Measurements from ENCODE around the gene ZBTB22.
"Not testable (repeated sequence)": the region's sequence is repeated elsewhere in the genome, so short reads cannot be mapped to it uniquely, and the experiment has no call there.

The ZBTB22 gene

DNA sequence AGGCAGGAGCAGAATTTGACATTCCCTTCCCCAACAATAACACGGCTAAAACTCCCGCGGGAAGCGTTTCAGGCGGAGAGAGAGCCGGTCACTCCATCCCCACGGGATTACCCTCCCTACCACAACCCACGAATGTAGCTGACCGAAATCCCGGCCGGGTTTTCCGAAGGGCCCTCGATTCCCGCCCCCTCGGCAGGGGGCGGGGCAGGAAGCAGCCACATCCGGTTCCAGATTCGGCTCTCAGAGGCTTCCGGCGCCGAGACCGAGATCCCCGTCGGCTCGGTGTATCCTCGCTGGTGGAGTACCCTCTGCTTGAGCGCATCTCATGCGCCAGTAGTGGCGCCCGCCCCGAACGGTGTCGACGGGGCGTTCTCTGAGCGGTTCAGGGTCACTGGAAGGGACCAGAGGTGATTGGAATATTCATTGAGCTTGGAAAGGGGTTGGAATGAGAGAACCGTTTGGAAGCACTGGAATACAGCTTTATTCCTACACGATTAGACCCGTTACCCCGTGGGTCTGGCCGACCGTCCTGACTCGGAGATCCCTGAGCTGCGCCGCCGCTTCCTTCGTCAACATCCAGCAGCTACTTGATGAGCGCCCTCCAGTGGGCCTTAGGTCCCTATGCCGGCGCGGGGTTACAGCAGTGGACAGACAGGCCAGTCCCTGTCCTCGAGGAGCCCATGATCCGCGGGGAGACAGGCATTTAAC, 18.2 kb downstream of the ZBTB22 start:
- peak; percentile 88 for DNase-seq

DNA sequence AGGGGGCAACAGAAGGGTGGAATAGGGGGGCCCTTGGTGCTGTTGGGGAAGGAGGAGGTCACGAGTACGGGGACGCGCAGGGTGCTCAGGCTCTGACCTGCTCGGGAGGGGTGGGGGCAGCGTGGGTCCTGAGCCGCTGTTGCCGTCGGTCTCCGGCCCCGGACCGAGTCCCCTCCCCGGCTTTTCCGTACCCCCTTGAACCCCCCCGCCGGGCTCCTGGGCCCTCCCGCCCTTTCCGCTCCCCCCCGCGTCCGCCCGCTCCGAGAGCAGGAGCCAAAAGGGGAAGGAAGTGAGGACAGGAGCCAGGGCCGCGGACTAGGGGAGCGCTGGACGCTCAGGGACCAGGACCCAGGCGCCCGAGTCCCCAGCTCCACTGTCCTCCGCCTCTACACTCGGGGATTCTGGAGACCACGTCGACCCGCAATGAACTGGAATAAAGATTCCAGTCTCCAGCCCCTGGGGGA, 18.7 kb downstream of the ZBTB22 start, which contains the start of gene RGL2:
RGL2 (minus strand) TSS at position 170 of the 464 bp plus-strand sequence. CDS start 332 bp downstream, outside the sequence.
- peak; percentile 48 for DNase-seq

DNA sequence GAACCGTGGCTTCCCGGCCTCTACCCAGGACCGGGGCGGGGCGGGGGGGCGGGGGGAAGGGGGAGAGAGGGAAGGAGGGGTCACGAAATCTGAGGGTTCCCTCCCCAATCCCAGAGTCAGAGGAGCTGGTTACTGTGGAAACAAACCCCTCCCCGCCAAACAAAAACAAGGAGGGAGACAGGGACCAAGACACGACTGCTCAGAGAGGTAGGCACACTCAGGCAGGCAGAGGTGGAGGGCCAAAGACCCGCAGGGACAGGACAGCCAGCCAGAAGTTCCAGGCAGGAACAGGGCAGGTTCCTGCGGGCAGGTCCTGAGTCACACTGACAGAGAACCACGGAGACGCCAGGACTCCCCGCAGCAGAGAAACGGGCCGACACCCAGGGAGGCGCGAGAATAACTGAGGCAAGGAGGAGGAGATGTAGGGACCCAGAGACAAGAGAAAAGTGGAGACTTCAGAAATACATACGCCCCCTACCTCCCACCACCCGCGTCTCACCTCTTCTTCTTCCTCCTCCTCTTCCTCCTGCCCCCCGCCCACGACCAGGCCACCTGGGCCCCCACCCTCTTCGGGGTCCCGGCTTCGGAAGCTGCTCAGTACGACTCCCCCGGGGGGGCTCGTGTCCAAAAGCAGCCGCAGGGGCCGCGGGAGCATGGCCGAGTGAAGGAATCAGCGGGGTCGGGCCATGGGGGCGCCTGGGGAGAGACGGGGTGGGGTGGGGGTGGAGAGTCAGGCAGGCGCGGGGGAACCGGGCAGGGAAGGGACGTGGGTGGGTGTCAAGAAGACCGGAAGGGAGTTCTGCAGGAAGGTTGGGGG, 19.4 kb downstream of the ZBTB22 start:
- DNase-seq: peak; percentile 55

DNA sequence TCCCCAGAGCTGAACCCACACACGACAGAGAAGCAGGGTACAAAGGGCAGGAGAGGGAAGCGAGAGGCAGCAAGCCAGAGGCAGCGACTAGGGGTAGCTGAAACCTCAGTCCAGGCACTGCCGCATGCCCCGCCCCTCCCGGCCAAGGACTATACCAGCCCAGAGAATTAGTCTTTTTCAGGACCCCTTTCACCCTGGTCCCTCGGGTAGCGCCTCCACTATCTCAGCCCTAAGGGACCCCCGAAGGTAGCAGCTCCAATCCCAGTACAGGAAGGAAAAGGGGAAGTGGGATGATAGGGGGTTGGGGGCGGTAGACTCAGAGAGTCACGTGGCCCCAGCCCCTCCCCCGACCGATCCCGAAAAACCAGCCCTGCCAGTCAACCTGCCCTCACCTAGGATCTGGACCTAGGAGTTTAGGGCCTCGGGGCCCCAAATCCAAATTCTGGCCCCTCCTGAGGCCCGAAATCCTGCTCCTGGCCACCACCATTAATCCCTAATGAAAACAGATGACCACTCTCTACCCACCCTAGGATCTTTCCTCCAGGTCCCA, 20.1 kb downstream of the ZBTB22 start:
- no peak for DNase-seq

DNA sequence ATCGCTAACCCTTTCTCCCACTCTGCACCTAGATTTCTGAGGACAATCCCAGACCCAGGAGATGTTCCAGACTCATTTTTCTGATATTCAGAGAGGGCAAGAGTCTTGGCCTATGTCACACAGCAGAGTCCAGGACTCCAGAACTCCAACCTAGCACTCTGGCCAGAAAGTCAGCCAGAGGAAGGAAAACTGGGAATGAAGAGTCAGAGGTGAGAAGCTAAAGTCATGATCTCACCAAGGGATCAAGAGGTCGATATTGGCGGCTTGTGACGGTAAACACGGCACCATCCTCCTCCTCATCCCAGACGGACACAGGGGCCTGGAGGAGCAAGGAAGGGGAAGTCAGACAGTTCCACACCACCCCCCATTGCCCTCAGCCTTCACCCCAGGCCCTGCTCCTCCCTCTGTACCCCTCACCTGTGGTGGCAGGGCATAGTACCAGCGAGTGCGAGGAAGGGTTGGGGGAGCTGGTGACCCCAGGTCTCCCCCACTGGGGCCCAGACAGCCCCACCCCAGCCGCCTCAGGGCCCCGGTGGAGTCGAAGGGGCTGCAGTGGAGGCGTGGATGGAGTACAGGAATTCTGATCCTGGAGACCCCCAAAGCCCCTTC, 20.6 kb downstream of the ZBTB22 start:
- DNase-seq: no peak

DNA sequence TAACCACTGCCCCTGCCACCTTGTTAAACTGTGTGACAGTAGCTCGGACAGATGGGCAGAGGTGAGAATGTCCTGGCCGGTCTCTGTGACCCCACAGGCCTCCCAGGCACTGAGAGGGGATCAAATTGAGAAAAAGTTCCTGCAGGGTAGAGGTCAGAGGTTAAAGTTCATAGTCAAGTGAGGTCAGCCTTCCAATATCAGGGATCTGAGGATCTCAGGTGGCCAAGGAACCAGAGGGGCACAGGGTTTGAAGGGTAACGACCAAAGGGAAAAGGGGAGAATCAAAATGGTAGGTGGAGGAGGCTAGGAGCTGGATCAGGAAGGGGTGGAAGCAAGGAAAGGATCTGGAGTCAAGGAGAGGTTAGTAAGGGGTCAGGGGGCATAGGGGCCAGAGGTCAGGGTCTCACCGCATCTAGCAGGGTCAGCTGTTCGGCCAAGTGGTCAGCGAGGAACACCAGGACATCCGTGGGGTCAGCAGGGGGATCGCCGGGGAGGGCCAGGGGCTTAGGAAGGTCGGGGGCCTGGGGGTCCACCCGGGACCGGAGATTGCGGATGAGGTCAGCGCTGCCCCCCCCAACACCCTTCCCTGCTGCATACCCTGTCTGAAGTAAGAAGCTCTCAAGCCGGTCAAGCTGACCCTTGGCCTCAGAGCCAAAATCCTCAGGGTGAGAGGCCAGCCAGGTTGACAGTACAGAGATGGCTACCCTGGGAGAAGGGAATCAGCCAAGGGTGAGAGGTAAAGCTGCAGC, 21.7 kb downstream of the ZBTB22 start:
- DNase-seq: no peak

DNA sequence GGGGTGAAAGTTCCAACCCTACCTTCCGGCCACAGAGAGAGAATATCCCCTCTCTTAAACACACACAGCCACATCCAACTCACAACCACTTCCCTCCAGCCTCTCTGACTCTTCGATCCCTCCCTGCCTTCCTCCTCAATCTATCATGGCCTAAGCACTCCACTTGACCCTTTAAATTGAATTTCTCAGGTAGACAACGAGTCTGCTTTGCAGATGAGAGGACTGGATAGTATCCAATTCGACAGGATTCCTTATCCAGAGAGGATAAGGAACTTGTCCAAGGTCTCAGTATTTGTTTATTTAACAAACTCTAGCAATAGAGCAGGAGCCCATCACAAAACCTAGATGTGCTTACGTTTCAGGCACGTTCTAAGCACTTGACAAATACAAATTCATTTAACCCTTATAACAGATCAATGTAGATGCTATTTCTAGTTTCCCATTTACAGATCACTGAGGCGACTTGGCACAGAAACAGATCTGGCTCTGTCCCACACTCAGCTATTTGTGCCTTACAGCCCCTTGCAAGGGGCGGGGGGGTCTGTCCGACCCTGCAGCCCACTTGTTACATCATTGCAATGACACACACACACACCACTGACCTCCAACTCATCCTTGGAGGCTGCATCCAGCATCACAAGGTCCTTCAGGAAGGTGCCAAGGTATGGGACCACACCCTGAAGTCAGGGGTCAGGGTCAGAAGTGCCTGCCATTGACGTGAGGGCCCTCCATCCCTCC, 23.3 kb downstream of the ZBTB22 start:
- no peak for DNase-seq

DNA sequence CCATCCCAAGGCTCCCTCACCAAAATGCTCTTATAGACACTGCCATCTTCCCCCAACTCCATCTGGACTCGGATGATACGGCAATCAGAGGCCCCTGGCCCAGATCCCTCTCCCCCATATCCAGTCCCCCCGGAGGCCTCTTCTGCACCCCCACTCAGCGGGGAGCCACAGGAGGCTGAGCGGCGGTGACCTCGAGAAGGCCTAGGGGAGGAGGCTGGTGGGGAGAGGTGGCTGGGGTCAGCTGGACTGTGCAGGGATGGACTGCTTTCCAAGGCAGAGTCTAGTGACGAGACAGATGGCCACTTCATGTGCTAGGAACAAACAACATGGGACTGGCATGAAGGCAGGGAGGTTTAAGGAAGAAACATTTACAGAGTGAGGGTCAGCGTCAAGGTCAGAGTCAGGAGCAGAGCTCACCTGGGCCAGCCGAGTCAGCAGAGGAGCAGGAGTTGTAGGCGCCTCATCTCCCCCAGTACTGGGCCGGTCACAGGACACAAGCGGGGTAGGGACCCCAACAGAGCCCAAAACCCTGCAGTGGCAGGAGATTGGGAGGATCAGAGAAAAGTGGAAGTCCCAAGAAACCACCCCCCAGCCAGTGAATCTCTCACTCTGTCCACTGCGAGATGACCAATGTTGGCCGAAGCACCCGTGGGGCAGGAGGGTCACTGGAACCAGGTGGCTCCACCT, 24.4 kb downstream of the ZBTB22 start:
- no peak for DNase-seq

DNA sequence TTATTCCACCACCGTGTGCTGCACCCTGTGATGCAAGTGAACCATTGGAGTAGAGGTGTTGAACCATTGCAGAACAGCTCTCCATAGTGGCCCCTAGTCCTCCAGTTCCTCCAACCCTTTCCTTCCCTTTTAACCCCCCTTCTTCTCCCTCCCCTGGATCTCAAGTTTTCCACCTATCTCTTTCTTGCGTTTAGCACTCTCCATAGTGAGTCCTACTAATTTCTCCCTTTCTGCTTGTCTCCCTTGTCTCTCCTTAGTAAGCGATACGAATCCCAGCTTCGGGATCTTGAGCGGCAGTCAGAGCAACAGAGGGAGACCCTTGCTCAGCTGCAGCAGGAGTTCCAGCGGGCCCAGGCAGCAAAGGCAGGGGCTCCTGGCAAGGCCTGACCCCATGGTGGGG, 27.1 kb downstream of the ZBTB22 start:
- no peak for DNase-seq

DNA sequence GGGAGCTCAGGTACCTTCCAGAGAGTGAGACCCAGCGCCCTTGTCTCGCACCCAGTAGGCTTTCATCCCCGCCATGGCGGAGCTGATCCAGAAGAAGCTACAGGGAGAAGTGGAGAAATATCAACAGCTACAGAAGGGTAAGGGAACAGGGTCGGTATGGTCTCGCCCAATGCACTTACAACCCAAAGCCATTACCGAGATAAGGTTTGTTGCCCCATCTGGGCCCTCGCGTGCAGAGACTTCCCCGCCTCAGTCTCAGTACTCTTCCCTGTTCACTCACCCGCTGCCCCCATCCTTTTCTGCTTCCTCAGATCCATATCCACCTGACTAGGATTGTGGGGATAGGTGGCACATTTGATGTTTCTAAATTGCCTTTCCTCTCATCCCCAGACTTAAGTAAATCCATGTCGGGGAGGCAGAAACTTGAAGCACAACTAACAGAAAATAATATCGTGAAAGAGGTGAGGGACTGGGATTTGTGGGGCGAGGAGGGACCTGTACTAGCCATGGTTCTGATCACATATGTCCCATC, 27.7 kb downstream of the ZBTB22 start:
- DNase-seq: no peak

DNA sequence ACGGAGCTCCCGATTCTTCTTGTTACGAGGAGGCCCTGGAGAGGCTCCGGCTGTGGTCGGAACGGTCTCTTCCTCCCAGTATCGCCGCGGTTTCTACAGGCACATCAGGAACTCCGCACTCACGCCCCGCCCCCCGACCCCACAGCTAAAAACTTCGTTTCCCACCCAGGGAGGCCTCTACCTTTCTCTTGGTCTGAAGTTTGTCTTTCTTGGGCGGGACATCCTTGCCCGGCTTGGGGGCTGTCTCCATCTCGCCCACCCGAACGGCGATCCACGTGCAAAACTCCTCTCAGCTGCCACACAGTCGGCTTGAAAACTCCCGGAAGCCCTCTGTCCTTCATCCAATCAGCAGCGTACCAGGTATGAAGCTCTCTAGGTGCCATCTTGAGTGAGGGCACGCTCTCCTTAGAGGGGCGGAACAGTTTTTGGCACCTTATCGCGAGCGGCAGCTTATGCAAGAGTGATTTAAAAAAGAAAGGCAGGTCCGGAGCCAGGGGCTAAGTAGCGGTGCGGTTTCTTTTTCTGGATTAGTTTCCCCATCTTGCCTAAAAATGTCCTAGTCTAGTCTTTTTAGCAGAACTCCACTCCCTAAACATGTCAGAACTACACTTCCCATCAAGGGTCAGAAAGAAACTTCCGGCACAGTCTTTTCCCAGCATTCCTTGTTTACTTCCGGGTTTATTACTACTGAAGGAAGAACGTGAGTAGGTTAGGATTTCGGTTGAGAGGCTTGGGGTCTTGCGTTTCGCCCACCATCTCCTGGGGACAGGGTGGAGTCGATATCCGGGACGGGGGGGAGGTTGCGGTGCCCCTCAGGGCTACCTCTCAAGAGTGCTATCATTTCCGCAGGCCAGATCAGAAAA, 28.4 kb downstream of the ZBTB22 start, which contains the start of the genes PFDN6 and WDR46:
PFDN6 (plus strand) TSS at position 681 of the 863 bp plus-strand sequence. CDS start 256 bp downstream, outside the sequence.
WDR46 (minus strand) TSS at position 319 of the 863 bp plus-strand sequence; CDS start at position 250, 69 bp downstream.
- peak; percentile 84 for DNase-seq

DNA sequence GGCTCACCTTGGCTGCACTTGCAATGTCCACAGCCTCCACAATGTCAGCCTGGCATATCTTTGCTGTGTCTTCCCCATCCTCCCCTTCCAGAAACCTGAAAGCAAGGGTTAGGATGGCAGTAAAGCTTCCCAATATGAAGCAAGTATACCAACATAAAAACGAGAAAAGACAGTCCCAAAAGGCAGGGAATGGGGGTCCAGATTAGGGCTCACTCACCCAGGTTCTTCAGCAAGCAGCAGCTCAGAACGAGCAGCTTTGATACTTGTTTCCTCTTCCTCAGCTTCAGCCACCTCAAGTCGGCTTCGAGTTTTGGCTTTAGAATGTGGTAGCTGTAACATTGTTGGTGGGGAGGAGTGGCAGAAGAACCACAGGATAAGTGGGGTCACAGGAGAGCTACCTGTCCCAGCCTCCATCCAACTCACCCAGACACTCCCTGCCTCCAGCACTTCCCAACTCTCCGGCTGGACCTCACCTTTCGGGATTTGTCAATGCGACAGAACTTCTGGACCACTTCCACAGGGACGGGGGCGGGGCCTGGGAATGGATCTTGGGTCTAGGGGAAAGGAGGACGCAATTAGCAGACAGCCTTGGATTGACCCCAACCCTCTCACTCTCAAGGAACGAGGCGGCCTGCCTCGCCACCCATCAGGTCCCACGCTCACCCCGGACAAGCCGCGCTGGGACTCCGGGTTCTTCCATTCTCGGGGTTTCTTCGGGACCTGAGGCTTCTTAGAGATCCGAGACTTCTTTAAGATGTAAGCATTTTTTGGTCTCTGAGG, 29.2 kb downstream of the ZBTB22 start:
- DNase-seq: no peak

DNA sequence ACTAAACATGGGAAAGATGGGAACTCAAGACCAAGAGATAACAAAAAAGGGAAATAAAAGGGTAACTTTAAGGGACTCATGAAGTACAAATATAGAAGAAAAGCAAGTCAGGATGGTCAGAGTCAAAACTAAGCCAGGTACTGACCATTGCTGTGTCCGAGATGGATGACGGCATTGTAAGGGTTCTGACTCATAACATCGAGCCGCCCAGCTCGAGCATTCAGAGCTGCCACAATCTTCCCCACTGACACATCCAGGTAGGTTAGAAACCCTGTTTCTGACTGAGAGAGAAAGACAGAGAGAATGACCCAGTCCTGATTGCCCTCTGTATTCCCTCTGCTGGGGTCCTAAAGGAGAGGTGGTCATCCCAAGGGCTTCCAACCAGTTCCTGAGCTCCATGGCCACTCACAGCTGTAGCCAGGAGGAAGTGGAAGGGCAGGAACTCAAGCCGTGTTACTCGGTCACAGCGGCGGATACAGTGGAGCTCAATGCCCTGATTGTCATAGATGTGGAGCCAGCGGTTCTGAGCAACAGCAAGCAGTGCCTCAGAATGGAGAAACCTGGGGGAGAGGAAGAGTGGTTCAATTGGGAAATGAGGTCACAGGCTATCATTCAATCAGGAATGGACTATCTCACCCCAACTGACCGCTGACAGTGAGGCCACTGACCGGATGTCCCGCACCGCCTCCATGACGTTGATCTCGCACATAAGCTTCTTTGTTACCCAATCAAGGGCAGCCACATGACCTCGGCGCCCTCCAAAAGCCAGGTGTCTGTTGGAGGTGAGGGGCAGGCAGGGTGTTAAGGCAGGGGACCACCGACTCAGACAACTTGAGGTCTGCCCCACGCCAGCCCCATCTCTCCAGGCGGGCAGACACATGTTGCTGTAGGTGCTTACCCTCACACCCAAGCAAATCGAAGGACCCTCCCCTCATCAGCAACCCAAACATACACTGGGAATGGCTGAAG, 30.3 kb downstream of the ZBTB22 start:
- DNase-seq: no peak

DNA sequence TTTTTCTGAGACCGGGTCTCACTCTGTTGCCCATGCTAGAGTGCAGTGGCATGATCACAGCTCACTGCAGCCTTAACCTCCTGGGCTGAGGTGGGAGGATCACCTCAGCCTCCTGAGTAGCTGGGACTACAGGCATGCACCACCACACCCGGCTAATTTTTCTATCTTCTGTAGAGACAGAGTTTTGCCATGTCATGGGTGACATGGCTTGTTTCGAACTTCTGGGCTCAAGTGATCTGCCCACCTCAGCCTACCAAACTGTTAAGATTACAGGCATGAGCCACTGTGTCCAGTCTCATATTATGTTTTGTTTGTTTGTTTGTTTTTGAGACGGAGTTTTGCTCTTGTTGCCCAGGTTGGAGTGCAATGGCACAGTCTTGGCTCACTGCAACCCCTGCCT, 32.3 kb downstream of the ZBTB22 start:
- DNase-seq: not testable (repeated sequence)

DNA sequence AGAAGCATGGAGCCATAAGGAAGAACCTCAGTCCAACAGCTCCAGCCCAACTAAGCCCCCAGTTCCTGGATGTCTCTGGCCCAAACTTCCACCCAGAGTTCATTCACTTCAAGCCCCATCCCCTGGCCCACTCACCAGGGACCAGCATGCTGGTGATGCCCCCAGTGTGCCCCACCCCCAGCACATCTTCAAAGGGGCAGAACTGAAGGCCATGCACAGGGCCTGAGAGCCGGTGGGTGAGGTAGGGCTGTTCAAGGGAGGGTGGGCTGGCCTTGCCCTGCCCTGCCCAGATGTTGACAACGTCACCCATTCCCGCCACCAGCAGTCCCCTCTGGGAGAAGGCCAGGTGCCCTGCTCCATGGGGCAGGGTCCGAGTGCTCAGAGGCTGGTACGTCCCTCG, 37.0 kb downstream of the ZBTB22 start:
- DNase-seq: no peak

DNA sequence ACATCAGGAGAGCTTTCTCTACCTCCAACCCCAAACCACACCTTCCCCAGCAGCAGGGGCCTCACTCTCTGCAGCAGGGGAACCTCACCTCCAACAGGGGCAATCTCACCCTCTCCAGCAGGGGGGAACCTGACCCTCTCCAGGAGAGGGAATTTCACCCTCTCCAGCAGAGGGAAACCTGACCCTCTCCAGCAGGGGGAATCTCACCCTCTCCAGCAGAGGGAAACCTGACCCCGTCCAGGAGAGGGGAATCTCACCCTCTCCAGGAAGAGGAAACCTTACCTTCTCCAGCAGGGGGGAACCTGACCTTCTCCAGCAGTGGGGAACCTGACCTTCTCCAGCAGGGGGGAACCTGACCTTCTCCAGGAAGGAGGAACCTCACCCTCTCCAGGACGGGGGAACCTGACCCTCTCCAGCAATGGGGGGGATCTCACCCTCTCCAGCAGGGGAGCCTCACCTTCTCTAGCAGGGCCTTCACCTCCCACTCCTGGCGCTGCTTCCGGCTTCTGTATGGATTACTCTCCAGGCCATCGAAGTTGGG, 37.5 kb downstream of the ZBTB22 start:
- no peak for DNase-seq

DNA sequence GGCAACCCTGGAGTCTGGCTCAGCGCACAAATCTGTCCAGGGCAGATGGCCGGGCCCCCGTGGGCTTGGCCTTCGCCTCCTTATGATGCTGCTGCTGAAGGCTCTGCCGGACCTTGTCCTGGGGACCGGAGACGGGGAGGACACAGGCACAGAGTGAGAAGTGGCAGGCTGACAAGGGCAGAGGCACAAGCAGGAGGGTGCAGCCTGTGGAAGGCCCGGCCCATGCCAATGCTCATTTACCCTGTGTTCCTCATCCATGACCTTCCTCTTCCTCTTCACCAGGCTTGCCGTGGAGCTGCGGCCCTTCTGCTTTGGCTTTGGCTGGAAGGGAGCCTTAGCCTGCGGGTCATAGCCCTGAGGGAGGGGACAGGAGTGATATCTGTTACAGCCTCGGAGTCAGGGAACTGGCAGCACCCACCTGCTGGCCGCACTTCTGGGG, 38.3 kb downstream of the ZBTB22 start:
- no peak for DNase-seq
